Measurements from ENCODE around the gene RYR1. TPM values are rescaled to one million over a fixed set of nuclear protein-coding genes. Genes with fewer than 3 reads are reported as not detected.
A peak's percentile ranks its signal among the peaks of the same experiment; 100 is the strongest.

The RYR1 gene
- total and polyA plus RNA-seq, 2 experiments from 2014 or later = 0.07 to 0.21 TPM

- 98% methylated on average over 6 of the region's 6 CpGs for WGBS (ENCODE audit: low lambda C conversion rate, missing lambda C conversion rate)
- H3K27me3 ChIP-seq = no peaks in the 10 kb centered on the region
- H2AFZ ChIP-seq = no peak overlapping the region
- peaks cover 16% of the 10 kb centered on the region for H3K79me2 ChIP-seq
- H3K4me3 ChIP-seq = no peak overlapping the region
- H4K20me1 ChIP-seq (ENCODE audit: insufficient read depth, poor library complexity, severe bottlenecking) = no peaks in the 10 kb centered on the region
- H3K4me1 ChIP-seq (ENCODE audit: insufficient read depth) = no peaks in the 10 kb centered on the region
- H3K27ac ChIP-seq = no peak overlapping the region
- no peaks in the 10 kb centered on the region for H3K9me3 ChIP-seq (ENCODE audit: low read depth)
- H3K4me2 ChIP-seq = no peak overlapping the region
- no peak for DNase-seq (ENCODE audit: low spot score)
- TF ChIP-seq EZH2 (IDR thresholded peaks at IDR 0.05; ENCODE audit: borderline replicate concordance) = no peak
- no peak for TF ChIP-seq CTCF (IDR thresholded peaks at IDR 0.05; ENCODE audit: poor library complexity)
- TF ChIP-seq EZH2phosphoT487 (IDR thresholded peaks at IDR 0.05; ENCODE audit: low read depth, severe bottlenecking, unreplicated experiment) = no peak
- H3K36me3 ChIP-seq (replicated peaks; ENCODE audit: insufficient read depth, low read depth) = no peaks in the 10 kb centered on the region
- no peaks in the 10 kb centered on the region for H3K9me2 ChIP-seq (replicated peaks; ENCODE audit: insufficient read depth)
Measured at GRCh38 chr19:38616265-38616664, 182.8 kb downstream of the RYR1 start.

- H4K20me1 ChIP-seq (ENCODE audit: insufficient read depth, poor library complexity, severe bottlenecking) = no peaks in the 10 kb centered on the region
- H3K4me3 ChIP-seq = no peak overlapping the region
- H3K36me3 ChIP-seq (replicated peaks; ENCODE audit: insufficient read depth, low read depth) = no peaks in the 10 kb centered on the region
- WGBS (ENCODE audit: low lambda C conversion rate, missing lambda C conversion rate) = 94% methylated on average over 9 of the region's 9 CpGs
- no peaks in the 10 kb centered on the region for H3K4me1 ChIP-seq (ENCODE audit: insufficient read depth)
- H3K27ac ChIP-seq = no peak overlapping the region
- H3K9me3 ChIP-seq (ENCODE audit: low read depth) = no peaks in the 10 kb centered on the region
- H3K79me2 ChIP-seq = peaks cover 16% of the 10 kb centered on the region
- no peak overlapping the region for H2AFZ ChIP-seq
- no peak for TF ChIP-seq CTCF (IDR thresholded peaks at IDR 0.05; ENCODE audit: poor library complexity)
- no peak for TF ChIP-seq EZH2phosphoT487 (IDR thresholded peaks at IDR 0.05; ENCODE audit: low read depth, severe bottlenecking, unreplicated experiment)
- TF ChIP-seq EZH2 (IDR thresholded peaks at IDR 0.05; ENCODE audit: borderline replicate concordance) = no peak
- H3K27me3 ChIP-seq = no peaks in the 10 kb centered on the region
- no peak overlapping the region for H3K4me2 ChIP-seq
- no peaks in the 10 kb centered on the region for H3K9me2 ChIP-seq (replicated peaks; ENCODE audit: insufficient read depth)
- no peak for DNase-seq (ENCODE audit: low spot score)
Measured at GRCh38 chr19:38617283-38617763, 183.8 kb downstream of the RYR1 start.

GRCh38 chr19:38617764-38618589 lies 184.5 kb downstream of the RYR1 start, which contains the start of gene MAP4K1:
Gene MAP4K1 (minus strand): TSS chr19:38617953. CDS start chr19:38617895, 58 bp downstream.
- DNase-seq (ENCODE audit: low spot score) = no peak
- Histone ChIP-seq H3K9me3 (ENCODE audit: low read depth) (no peaks in the 10 kb centered on the region), H3K9me2 (replicated peaks; ENCODE audit: insufficient read depth) (no peaks in the 10 kb centered on the region), H3K36me3 (replicated peaks; ENCODE audit: insufficient read depth, low read depth) (no peaks in the 10 kb centered on the region), H3K79me2 (peaks cover 16% of the 10 kb centered on the region), H3K27me3 (no peaks in the 10 kb centered on the region), H3K4me1 (ENCODE audit: insufficient read depth) (no peaks in the 10 kb centered on the region), H3K4me2 (peak within 1 kb of the TSS; percentile 77), H4K20me1 (ENCODE audit: insufficient read depth, poor library complexity, severe bottlenecking) (no peaks in the 10 kb centered on the region), H3K27ac (peak within 1 kb of the TSS; percentile 69), H3K4me3 (peak within 1 kb of the TSS; percentile 15), H2AFZ (peak within 1 kb of the TSS; percentile 64)
- WGBS (ENCODE audit: low lambda C conversion rate, missing lambda C conversion rate) = 87% methylated on average over 25 of the region's 28 CpGs
- no peak for TF ChIP-seq CTCF (IDR thresholded peaks at IDR 0.05; ENCODE audit: poor library complexity)
- no peak for TF ChIP-seq EZH2 (IDR thresholded peaks at IDR 0.05; ENCODE audit: borderline replicate concordance)
- no peak for TF ChIP-seq EZH2phosphoT487 (IDR thresholded peaks at IDR 0.05; ENCODE audit: low read depth, severe bottlenecking, unreplicated experiment)

All from hepatocyte (in vitro differentiated cells).